DMS153 treated with DMSO at 0.1 percent for 48 hours (cell line): Measurements from ENCODE around the gene MYH16.
"Not testable (repeated sequence)": the region's sequence is repeated elsewhere in the genome, so short reads cannot be mapped to it uniquely, and the experiment has no call there.

Experiments
- DNase-seq: peaks from one replicate; lab custom pipeline; 2025; ENCODE audit not compliant: unreplicated experiment; lab: John Stamatoyannopoulos, UW

MYH16 gene

DNA sequence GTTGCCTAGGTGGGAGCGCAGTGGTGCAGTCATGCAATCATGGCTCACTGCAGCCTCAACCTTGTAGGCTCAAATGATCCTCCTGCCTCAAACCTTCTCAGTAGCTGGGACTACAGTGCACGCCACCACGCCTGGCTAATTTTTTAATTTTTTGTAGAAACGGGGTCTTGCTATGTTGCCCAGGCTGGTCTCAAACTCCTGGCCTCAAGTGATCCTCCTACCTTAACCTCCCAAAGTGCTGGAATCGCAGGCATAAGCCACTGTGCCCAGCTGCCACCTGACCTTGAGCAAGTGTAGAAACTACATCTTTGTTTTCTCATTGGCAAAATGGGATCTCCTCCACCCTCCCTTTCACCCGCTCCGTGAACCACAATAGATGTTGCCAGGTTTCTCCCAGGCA is 15.0 kb upstream of the MYH16 start:
- no peak for DNase-seq

DNA sequence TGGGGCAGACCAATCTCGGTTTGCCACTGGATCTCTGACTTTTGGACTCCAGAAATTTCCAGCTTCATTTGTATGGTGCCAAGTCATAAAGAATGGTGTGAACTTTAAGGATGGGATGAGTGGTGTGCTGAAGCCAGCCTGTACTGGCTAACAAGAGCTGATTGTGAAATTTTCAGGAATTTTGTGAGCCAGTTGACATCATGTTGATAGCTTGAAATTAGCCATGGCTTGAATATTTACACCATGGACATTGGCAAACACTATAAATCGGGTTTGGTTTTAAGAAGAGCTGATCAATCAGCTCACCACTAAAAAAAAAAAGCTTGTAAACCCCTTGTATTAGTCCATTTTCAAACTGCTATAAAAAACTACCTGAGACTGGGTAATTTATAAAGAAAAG is 14.1 kb upstream of the MYH16 start:
- DNase-seq, result no peak

DNA sequence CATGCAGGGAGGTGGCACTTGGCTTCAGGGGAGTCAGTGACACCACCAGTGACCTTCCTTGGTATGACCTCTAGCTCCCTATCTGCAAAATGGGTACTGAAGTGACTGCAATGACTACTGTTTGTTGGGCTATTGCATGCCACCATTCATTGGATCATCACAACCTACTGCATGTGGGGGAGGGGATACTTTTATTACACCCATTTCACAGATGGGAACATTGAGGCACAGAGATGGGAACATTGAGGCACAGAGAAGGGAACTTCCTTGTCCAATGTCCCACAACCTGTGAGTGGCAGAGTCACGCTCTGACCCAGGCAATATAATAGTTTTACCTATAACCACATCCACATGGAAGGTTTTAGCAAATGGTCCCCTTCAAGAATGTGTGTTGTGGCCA is 12.2 kb upstream of the MYH16 start:
- DNase-seq, result no peak

DNA sequence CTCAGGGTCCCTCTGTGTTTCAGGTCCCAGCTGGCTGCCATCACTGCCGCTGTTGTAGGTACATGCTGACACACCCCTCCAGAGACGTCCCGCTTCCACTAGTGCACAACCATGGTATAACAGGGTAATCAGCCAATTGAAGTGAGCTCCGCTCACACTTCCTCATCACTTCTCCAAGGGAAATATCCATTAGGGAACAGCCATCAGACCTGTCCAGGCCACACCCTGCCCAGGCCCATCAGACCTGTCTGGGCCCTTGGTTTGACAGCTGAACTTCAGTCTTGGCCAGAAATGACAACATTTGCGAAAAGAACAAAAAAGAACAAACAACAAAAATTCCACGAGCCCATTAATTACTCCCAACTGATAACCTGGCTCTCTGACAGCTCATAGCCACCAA is 11.0 kb upstream of the MYH16 start:
- no peak for DNase-seq

DNA sequence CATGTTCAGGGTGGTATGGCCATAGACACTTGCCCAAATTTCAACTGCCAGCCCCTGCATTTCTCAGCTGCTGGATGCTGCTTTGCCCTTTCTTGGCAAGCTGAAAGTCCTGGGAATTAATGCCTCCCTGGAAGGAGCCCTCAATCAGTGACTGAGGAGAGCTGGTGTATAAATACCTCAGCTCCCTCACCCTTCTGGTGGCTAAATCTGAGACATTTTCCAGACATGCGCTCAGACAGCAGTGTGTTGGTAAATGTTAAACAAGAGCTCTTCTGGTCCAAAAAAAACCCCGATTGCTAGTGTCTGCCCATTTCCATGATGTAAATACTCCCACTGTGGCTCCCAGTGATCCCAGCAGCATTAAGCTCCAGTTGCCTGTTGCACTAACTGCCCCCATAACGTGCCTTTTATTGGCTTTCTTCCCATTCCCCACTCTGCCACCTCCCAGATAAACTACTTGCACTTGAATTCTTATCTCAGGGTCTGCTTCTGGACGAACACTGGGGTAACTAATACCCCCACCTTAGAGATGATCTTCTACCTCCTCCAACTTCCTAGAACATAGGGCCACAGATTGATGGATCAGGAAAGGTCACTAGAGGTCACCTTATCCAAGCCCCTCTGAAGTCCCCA is 6.7 kb upstream of the MYH16 start:
- DNase-seq, result no peak

DNA sequence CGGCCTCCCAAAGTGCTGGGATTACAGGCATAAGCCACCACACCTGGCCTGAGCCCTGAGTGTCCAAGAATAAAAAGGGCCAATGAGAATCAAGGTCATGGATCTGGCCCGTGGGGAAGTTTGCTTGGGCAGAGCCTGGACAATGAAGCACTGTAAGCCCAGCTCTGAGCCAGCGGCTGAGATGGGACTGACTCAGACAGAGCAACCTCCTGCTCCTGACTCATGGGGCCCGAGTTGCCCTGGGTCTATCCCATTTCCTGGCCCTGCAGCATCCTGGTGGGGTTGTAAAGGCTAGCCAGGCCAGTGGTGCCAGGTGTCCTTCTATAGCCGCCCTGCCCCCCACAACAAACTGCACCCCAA is 5.2 kb upstream of the MYH16 start:
- DNase-seq, result no peak

DNA sequence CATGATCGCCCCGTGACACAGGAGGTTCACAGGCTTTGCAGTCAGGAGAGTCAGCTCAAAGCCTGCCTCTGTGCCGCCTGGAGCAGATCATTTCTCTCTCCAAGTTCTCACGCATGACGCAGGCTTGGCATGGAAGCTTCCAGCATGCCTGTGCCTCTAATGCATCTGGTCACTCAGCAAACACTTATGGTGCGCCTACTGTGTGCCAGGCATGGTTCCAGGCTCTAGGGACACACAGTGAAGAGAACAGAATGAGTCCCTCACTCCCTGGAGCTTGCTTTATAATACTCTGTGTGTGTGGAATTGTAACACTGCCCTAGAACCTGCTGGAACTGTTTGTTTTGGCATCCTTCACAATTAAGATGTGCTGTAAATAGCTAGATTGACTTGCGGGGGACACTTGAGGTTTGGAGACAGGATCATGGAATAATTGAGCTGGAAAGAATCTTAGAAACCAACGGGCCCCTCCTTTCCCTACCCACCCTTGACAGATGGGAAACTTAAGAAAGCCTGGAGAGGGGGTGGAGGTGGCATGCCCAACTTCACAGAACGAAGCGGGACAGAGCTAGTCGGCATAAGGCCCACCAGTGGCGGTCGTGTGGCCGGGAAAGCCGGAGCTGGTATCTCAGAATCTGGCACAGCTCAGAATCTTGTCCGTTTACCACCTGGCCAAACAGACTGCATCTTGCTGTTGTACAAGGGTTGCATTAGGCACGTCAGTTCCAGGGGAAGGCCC is 4.6 kb upstream of the MYH16 start:
- no peak for DNase-seq

DNA sequence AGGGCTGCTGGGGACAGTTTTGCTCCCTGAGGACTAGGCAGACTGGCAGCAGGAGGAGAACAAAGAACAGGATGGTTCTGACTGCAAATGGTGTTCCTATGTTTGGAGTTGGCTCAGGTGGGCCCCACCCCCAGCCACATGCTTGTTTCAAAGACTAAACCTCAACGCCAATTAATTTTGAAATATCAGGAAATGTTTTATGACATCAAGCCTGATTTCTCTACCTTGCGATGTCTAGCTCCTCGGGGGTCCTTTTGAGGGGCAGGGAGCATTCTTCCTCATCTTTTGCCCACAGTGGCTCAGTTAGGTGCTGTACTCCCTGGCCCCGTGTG is 4.1 kb upstream of the MYH16 start:
- no peak for DNase-seq

DNA sequence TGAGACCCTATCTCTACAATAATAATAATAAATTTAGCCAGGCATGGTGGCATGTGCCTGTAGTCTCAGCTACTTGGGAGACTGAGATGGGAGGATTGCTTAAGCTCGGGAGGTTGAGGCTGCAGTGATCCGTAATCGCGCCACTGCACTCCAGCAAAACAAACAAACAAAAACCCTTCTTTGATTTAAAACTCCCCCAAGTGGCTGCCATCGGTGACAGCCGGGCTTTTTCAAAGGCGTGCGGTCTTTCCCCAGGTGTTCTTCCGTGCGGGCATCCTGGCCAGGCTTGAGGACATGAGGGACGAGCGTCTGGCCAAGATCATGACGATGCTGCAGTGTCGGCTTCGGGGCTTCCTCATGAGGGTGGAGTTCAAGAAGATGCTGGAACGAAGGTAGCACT is 1.9 kb upstream of the MYH16 start:
- peak; percentile 5 for DNase-seq

DNA sequence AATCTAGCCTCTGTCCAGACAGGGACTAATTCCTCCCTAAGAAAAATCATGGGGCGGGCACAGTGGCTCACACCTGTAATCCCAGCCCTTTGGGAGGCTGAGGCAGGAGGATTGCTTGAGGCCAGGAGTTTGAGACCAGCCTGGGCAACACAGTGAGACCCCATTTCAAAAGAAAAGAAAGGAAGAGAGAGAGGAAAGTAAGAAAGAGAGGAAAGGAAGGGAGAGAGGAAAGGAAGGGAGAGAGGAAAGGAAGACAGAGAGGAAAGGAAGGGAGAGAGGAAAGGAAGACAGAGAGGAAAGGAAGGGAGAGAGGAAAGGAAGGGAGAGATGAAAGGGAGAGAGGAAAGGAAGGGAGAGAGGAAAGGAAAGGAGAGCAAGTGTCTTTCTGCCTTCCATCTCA is 922 bp downstream of the MYH16 start:
- DNase-seq, result not testable (repeated sequence)

DNA sequence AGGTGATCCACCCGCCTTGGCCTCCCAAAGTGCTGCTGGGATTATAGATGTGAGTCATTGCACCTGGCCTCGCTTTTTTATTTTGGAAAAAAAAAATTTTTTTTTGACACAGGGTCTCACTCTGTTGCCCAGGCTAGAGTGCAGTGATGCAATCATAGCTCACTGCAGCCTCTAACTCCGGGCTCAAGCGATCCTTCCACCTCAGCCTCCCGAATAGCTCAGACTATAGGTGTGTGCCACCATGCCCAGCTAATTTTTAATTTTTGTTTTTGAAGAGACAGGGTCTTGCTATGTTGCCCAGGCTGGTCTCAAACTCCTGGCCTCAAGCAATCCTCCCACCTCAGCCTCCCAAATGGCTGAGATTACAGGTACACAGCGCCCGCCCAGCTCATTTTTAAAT is 2.3 kb downstream of the MYH16 start:
- not testable (repeated sequence) for DNase-seq

DNA sequence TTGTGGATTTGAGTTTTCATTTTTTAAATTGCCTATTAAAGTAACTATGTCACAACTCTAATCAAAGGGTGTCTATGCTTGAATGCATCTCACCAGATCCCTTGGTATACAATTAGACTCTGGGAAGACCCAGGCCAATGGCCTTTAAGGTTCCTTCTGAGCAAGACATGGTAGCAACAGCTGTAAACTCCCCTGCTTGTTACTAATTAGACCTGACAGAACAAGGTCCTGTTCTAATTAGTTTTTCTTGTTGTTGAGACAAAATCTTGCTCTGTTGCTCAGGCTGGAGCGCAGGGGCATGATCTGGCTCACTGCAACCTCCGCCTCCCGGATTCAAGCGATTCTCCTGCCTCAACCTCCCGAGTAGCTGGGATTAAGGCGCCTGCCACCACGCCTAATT is 2.9 kb downstream of the MYH16 start:
- DNase-seq, result no peak

DNA sequence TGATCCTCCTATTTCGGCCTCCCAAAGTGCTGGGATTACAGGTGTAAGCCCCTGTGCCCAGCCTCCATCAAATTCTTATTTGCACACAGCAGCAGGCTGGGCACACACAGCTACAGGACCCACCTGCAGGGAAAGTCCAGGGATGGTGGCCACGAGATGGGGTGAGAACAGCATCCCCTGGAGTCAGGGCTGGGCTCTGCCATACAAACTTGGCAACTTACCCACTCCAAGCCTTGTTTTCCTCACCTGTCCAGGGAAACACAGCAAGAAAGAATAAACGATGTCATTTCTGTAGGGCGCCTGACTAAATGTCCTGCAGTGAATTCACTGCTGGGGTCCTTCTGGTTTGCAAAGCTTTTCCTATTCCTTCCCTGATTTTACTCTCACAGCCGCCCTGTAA is 5.5 kb downstream of the MYH16 start:
- DNase-seq, result no peak

DNA sequence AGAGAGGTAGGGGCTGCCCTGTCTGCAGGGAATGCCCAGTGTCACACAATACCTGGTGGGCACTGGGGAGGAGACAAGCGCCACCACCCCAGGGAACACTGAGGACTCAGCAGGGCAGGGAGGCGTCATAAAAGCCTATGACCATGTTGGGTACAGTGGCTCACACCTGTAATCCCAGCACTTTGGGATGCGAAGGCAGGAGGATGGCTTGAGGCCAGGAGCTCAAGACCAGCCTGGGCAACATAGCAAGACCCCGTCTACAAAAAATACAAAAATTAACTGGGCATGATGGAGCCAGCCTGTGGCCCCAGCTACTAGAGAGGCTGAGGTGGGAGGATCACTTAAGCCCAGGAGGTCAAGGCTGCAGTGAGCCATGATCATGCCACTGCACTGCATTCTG is 11.5 kb downstream of the MYH16 start:
- not testable (repeated sequence) for DNase-seq

DNA sequence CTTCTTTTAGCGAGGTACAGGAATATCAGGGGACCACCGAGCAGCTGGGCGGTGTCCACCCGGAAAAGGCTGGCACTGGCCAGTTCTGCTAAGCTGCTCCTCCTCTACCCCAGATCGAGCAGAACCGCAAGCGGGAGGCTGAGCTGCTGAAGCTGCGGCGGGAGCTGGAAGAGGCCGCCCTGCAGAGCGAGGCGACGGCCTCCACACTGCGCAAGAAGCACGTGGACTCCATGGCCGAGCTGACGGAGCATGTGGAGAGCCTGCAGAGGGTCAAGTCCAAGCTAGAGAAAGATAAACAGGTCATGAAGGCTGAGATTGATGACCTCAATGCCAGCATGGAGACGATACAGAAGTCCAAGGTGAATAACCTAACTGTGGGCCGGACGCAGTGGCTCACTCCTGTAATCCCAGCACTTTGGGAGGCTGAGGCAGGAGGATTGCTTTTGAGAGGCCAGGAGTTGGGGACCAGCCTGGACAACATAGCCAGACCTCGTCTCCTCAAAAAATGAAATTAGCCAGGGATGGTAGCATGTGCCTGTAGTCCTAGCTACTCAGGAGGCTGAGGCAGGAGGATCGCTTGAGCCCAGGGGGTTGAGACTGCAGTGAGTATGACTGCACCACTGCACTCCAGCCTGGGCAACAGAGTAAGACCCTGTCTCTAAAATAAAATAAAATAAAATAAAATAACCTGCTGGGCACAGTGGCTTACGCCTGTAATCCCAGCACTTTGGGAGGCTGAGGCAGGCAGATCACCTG is 15.3 kb downstream of the MYH16 start:
- no peak for DNase-seq

DNA sequence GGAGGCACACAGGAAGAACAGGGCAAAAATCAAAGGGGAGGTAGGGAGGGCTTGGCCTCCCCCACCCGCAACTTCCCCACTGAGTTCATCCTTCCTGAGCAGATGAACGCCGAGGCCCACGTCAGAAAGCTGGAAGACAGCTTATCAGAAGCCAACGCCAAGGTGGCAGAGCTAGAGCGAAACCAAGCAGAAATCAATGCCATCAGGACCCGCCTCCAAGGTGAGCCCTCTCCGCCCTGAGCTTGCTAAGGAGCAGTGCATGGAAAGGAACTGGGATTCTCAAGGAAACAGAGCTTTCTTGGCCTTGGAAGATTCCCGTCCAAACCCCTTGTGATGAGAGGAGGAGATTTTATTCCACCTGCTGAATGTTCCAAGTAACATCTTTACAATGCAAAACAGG is 16.5 kb downstream of the MYH16 start:
- no peak for DNase-seq

DNA sequence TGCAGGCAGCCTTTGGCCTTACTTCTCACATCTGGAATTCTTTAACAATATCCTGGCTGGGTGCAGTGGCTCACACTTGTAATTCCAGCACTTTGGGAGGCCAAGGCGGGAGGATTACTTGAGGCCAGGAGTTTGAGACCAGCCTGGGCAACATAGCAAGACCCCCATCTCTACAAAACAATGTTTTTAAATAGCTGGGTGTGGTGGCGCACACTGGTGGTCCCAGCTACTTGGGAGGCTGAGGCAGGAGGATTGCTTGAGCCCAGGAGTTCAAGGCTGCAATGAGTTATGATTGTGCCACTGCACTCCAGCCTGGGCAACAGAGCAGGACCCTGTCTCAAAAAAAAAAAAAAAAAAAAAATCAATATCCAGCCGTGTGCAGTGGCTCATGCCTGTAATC is 17.5 kb downstream of the MYH16 start:
- not testable (repeated sequence) for DNase-seq

DNA sequence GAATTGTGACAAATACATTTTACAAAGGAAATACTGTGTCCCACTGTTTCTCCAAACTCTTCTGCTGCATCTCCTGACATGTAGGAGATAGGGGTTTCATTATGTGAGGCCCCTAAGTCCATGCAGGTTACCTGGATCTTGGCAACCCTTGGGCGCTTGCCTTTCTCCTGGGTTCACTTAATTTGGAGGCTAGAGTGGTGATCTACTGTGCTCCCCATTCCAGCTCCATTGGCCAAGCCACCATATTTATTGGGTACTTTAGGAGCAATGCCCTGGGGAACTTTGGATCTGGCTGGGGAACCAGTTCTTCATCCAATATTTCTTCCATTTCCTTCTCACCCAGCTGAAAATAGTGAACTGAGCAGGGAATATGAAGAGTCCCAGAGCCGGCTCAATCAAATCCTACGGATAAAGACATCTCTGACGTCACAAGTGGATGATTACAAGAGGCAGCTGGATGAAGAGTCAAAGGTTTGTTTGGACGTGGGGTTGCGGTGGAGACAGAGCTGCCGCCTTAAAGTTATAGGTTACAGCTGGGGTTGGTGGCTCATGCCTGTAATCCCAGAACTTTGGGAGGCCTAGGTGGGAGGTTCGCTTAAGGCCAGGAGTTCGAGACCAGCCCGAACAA is 18.5 kb downstream of the MYH16 start:
- no peak for DNase-seq

DNA sequence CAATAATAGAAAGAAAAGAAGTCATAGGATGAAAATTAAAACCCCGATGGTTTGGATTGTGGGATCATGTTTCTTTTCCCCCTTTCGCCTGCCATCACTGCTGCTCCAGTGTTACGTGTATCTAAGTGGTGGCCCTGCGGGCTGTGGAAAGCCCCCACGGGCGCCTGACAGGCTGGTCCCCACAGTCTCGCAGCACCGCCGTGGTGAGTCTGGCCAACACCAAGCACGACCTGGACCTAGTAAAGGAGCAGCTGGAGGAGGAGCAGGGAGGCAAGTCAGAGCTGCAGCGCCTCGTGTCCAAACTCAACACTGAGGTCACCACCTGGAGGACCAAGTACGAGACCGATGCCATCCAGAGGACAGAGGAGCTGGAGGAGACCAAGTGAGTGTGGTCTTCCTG is 19.5 kb downstream of the MYH16 start:
- DNase-seq, result no peak

DNA sequence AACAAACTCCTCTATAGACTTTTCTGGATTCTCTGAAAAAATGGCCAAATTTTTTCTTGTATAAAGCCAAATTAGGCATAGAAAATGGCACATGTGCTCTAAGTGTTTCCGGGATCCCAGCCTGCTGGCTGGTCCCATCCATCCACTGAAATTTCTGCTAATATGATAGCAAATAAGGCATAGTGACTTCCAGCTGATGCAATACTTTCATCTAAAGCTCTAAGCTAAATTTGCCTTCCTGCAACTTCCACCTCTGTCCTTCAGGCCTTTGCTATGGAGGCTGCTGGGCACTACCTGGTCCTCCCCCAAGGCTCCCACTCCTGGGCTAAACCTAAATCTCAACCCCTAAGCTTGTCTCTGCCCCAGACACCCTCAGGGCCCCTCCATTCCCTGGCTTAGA is 20.5 kb downstream of the MYH16 start:
- DNase-seq, result no peak

DNA sequence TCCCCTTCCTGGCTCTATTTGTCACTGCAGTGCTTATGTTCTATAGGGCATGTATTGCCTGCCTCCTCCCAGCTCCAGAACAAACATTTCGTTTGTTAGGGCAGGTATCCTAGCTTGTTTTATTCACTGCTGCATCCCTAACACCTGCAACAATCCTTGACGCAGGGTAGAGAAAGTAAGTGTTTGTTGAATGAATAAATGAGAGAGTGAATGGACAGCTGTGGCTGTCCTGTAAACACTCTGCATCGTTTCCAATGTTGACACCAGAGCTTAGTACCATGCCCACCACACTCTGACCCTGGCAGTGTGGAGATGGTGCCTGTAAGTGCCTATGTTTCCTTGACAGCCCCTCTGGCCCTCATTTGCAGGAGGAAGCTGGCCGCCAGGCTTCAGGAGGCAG is 21.0 kb downstream of the MYH16 start:
- DNase-seq, result no peak

DNA sequence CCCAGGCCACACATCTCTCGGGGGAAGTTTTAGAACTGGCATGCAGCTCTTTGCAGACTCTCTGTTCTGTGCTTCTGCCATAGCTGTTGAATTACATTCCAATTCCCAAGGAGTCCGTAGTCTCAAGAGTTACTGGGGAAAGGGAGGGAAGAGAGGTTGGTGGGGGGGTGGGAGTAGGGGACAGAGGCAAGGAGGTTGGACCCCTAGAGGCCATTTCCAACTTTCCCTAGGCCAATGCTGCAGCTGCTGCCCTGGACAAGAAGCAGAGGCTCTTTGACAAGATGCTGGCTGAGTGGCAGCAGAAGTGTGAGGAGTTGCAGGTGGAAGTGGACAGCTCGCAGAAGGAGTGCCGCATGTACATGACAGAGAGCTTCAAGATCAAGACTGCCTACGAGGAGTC is 23.8 kb downstream of the MYH16 start:
- DNase-seq, result no peak
